ENCODE data around the gene F2R.

DNA sequence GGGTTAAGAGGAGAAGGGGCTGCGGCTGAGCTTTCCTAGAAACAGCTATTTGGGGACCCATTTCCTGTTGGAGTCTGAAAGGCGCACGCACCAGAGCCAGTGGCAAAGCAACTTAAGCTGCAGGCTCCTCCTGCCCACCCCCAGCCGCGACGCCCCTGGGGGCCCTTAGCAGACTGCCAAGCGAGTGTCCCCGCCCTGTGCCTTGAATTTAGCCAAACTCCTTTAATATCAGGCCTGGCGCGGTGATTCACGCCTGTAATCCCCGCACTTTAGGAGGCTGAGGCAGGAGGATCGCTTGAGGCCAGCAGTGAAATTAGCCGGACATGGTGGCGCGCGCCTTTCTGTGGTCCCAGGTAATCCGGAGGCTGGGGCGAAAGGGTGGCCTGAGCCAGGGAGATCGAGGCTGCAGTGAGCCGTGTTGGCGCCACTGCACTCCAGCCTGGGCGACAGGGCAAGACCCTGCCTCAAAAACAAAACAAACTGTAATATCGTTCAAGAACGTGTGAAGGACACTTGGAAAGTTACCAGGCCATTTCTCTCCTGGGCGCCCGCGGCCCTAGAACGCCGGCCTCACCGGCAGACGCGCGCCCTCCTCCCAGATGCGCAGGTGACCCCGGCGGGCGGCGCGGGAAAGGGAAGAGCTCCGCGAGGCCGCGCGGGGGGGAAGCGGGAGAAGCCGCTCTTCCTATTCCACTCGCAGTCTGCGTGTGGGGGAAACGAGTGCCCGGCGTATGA is 1.0 kb upstream of the F2R start:
- TF ChIP-seq, protein P1, sequence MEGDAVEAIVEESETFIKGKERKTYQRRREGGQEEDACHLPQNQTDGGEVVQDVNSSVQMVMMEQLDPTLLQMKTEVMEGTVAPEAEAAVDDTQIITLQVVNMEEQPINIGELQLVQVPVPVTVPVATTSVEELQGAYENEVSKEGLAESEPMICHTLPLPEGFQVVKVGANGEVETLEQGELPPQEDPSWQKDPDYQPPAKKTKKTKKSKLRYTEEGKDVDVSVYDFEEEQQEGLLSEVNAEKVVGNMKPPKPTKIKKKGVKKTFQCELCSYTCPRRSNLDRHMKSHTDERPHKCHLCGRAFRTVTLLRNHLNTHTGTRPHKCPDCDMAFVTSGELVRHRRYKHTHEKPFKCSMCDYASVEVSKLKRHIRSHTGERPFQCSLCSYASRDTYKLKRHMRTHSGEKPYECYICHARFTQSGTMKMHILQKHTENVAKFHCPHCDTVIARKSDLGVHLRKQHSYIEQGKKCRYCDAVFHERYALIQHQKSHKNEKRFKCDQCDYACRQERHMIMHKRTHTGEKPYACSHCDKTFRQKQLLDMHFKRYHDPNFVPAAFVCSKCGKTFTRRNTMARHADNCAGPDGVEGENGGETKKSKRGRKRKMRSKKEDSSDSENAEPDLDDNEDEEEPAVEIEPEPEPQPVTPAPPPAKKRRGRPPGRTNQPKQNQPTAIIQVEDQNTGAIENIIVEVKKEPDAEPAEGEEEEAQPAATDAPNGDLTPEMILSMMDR (IDR thresholded peaks at IDR 0.05), result no peak
- no peak for TF ChIP-seq POLR2A (IDR thresholded peaks at IDR 0.05)
